ENCODE data around the gene RDH16.
"Not testable (repeated sequence)": the region's sequence is repeated elsewhere in the genome, so short reads cannot be mapped to it uniquely, and the experiment has no call there.

DNA sequence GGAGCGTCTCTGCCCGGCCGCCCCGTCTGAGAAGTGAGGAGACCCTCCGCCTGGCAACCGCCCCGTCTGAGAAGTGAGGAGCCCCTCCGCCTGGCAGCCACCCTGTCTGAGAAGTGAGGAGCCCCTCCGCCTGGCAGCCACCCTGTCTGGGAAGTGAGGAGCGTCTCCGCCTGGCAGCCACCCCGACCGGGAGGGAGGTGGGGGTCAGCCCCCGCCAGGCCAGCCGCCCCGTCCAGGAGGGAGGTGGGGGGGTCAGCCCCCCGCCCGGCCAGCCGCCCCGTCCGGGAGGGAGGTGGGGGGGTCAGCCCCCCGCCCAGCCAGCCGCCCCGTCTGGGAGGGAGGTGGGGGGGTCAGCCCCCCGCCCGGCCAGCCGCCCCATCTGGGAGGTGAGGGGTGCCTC is 6.1 kb upstream of the RDH16 start:
- TF ChIP-seq, protein P1, sequence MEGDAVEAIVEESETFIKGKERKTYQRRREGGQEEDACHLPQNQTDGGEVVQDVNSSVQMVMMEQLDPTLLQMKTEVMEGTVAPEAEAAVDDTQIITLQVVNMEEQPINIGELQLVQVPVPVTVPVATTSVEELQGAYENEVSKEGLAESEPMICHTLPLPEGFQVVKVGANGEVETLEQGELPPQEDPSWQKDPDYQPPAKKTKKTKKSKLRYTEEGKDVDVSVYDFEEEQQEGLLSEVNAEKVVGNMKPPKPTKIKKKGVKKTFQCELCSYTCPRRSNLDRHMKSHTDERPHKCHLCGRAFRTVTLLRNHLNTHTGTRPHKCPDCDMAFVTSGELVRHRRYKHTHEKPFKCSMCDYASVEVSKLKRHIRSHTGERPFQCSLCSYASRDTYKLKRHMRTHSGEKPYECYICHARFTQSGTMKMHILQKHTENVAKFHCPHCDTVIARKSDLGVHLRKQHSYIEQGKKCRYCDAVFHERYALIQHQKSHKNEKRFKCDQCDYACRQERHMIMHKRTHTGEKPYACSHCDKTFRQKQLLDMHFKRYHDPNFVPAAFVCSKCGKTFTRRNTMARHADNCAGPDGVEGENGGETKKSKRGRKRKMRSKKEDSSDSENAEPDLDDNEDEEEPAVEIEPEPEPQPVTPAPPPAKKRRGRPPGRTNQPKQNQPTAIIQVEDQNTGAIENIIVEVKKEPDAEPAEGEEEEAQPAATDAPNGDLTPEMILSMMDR (conservative IDR thresholded peaks at IDR 0.05; ENCODE audit: low read length), result not testable (repeated sequence)
- not testable (repeated sequence) for TF ChIP-seq EZH2phosphoT487 (IDR thresholded peaks at IDR 0.05; ENCODE audit: borderline replicate concordance)

Measured in Loucy (cell line).